ENCODE measurements around the gene CXCR5.

The CXCR5 gene, protein sequence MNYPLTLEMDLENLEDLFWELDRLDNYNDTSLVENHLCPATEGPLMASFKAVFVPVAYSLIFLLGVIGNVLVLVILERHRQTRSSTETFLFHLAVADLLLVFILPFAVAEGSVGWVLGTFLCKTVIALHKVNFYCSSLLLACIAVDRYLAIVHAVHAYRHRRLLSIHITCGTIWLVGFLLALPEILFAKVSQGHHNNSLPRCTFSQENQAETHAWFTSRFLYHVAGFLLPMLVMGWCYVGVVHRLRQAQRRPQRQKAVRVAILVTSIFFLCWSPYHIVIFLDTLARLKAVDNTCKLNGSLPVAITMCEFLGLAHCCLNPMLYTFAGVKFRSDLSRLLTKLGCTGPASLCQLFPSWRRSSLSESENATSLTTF

DNA sequence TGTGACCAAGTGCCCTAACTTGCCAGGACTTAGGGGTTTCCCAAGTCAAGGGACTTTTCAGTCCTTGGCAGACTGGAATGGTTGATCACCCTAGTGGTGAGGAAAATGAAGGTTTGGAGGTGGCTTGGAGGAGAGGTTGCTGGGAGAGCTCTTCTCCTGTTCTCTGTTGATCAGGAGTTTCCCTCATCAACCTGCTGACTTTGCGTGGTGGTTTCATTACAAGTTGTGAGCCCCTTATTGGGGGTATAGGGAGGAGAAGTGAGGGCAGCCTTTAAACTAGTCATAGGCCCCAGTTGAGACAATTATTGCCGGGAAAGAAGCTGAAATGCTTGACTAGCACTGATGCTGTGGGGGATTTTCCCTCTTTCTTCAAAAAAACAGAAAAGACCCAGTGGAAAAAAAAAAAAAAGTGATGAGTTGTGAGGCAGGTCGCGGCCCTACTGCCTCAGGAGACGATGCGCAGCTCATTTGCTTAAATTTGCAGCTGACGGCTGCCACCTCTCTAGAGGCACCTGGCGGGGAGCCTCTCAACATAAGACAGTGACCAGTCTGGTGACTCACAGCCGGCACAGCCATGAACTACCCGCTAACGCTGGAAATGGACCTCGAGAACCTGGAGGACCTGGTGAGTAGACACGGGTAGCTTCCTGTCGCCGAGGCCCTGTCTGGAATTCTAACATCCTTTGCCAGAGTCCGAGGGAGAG is at the start of gene CXCR5:
Gene CXCR5, plus strand, starts transcription at position 525 of the 704 bp plus-strand sequence. Its CDS starts 50 bp downstream, at position 575.
- TF ChIP-seq SP1 (IDR thresholded peaks at IDR 0.05): no peak
- TF ChIP-seq ARNT (IDR thresholded peaks at IDR 0.05): no peak
- TF ChIP-seq, protein P1, sequence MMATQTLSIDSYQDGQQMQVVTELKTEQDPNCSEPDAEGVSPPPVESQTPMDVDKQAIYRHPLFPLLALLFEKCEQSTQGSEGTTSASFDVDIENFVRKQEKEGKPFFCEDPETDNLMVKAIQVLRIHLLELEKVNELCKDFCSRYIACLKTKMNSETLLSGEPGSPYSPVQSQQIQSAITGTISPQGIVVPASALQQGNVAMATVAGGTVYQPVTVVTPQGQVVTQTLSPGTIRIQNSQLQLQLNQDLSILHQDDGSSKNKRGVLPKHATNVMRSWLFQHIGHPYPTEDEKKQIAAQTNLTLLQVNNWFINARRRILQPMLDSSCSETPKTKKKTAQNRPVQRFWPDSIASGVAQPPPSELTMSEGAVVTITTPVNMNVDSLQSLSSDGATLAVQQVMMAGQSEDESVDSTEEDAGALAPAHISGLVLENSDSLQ (IDR thresholded peaks at IDR 0.05): no peak
- TF ChIP-seq L3MBTL2 (conservative IDR thresholded peaks at IDR 0.05): no peak
- no peak for TF ChIP-seq TARDBP (IDR thresholded peaks at IDR 0.05)
- TF ChIP-seq BHLHE40 (IDR thresholded peaks at IDR 0.05; ENCODE audit: borderline replicate concordance): no peak
- no peak for TF ChIP-seq NFRKB (IDR thresholded peaks at IDR 0.05)
- no peak for TF ChIP-seq CTBP1 (IDR thresholded peaks at IDR 0.05; ENCODE audit: borderline replicate concordance)
- no peak for TF ChIP-seq FOXA1 (IDR thresholded peaks at IDR 0.05)
- no peak for TF ChIP-seq HDGF (IDR thresholded peaks at IDR 0.05; ENCODE audit: borderline replicate concordance)
- no peak for TF ChIP-seq ZNF384 (IDR thresholded peaks at IDR 0.05)
- no peak for TF ChIP-seq FOXK2 (IDR thresholded peaks at IDR 0.05)
- no peak for TF ChIP-seq FOXM1 (IDR thresholded peaks at IDR 0.05; ENCODE audit: borderline replicate concordance)
- TF ChIP-seq LEF1 (IDR thresholded peaks at IDR 0.05; ENCODE audit: borderline replicate concordance): no peak
- TF ChIP-seq SUZ12 (IDR thresholded peaks at IDR 0.05): no peak
- TF ChIP-seq ELF4 (IDR thresholded peaks at IDR 0.05): no peak
- ChIA-PET CTCF (interaction anchor here (1.2 kb wide), 1 partner anchor 194 kb away, joined by 3 read pairs; no protein-coding TSS in a partner anchor), POLR2A (interaction anchor here (1.1 to 1.9 kb wide), 3 partner anchors 11 to 91 kb away, joined by 3 to 8 read pairs (median 4); no protein-coding TSS in a partner anchor)
- DNase-seq (ENCODE audit: extremely low spot score): no peak

DNA sequence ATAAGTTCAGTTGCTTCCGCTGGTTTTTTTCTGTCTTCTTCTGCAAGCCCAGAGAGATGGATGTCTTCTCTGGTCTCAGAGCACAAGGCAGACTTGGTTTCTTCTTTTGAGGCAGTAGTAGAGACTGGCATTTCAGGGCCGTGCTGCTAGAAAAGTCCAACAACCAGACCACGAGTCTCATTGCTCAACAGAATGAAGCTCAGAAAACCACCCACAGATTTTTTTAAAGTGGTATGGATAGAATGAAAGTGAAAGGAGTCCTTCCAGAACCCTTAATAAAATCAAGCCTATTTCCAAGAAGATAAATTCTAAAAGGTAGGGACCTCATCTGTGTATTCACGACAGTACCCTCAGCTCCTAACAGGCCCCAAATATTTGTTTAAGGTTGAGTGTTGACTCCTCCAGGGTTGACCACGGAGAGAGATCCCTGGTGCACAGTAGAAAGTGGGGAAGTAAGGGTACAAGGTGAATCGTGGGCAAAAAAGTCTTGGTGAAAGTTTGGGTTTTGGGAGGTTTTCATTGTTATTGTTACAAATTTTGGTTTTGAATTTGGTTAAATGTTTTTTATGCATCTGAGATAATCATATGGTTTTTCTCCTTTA is 49.2 kb upstream of the CXCR5 start:
- POLR2A ChIA-PET: no interaction called here

DNA sequence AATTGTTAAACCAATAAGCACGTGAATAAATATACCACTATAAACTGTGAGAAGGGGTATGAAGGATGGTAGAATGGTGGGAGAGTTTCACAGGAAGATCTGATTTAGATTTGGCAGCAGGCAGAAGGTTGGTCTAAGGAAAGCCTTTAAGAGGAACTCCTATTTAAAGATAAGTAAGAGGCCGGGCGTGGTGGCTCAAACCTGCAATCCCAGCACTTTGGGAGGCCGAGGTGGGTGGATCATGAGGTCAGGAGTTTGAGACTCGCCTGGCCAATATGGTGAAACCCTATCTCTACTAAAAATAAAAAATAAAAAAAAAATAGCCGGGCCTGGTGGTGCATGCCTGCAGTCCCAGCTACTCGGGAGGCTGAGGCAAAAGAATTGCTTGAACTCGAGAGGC is 45.8 kb upstream of the CXCR5 start:
- CTCF ChIA-PET: interaction anchor here (1.2 kb wide), 1 partner anchor 22 kb away, joined by 3 read pairs; no protein-coding TSS in a partner anchor
- TF ChIP-seq FOXK2 (IDR thresholded peaks at IDR 0.05): no peak
- DNase-seq (ENCODE audit: extremely low spot score): no peak
- POLR2A ChIA-PET: no interaction called here

More for the DNA sequence above, 49.2 kb upstream of the CXCR5 start:
- no peak for DNase-seq (ENCODE audit: extremely low spot score)
- no peak for TF ChIP-seq HDGF (IDR thresholded peaks at IDR 0.05; ENCODE audit: borderline replicate concordance)
- TF ChIP-seq, protein P1 (IDR thresholded peaks at IDR 0.05): no peak
- no peak for TF ChIP-seq BHLHE40 (IDR thresholded peaks at IDR 0.05; ENCODE audit: borderline replicate concordance)
- no peak for TF ChIP-seq LEF1 (IDR thresholded peaks at IDR 0.05; ENCODE audit: borderline replicate concordance)
- TF ChIP-seq TARDBP (IDR thresholded peaks at IDR 0.05): no peak
- no peak for TF ChIP-seq FOXA1 (IDR thresholded peaks at IDR 0.05)
- no peak for TF ChIP-seq CTBP1 (IDR thresholded peaks at IDR 0.05; ENCODE audit: borderline replicate concordance)
- TF ChIP-seq FOXM1 (IDR thresholded peaks at IDR 0.05; ENCODE audit: borderline replicate concordance): no peak
- no peak for TF ChIP-seq NFRKB (IDR thresholded peaks at IDR 0.05)
- no peak for TF ChIP-seq ELF4 (IDR thresholded peaks at IDR 0.05)
- TF ChIP-seq ZNF384 (IDR thresholded peaks at IDR 0.05): no peak
- no peak for TF ChIP-seq L3MBTL2 (conservative IDR thresholded peaks at IDR 0.05)
- TF ChIP-seq ARNT (IDR thresholded peaks at IDR 0.05): no peak
- no peak for TF ChIP-seq FOXK2 (IDR thresholded peaks at IDR 0.05)
- no peak for TF ChIP-seq SP1 (IDR thresholded peaks at IDR 0.05)
- CTCF ChIA-PET: no interaction called here

DNA sequence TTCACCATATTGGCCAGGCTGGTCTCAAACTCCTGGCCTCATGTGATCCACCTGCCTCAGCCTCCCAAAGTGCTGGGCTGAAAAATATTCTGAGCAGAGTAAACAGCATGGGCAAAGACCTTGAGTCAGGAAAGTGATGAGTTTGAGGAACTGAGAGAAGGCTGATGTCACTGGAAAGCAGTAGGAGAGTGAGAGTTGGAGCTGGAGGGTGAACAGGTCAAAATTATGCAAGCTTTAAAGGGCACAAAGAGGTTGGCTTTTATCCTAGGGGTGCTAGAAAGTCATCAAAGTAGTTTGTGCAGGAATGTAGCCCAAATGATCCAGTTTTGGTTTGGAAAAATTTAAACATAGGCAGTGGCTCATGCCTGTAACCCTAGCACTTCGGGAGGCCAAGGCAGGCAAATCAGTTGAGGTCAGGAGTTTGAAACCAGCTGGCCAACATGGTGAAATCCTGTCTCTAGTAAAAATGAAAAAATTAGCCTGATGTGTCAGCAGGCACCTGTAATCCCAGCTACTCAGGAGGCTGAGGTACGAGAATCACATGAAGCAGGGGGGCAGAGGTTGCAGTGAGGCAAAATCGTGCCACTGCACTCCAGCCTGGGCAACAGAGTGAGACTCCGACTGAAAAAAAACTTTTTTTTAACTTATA is 44.7 kb upstream of the CXCR5 start:
- ChIA-PET CTCF (no interaction called here), POLR2A (interaction anchor here (1.2 kb wide), 1 partner anchor 46 kb away, joined by 3 read pairs; no protein-coding TSS in a partner anchor)
- TF ChIP-seq FOXK2 (IDR thresholded peaks at IDR 0.05) (no peak), ELF4 (IDR thresholded peaks at IDR 0.05) (no peak), ZNF384 (IDR thresholded peaks at IDR 0.05) (no peak)
- DNase-seq (ENCODE audit: extremely low spot score): no peak

DNA sequence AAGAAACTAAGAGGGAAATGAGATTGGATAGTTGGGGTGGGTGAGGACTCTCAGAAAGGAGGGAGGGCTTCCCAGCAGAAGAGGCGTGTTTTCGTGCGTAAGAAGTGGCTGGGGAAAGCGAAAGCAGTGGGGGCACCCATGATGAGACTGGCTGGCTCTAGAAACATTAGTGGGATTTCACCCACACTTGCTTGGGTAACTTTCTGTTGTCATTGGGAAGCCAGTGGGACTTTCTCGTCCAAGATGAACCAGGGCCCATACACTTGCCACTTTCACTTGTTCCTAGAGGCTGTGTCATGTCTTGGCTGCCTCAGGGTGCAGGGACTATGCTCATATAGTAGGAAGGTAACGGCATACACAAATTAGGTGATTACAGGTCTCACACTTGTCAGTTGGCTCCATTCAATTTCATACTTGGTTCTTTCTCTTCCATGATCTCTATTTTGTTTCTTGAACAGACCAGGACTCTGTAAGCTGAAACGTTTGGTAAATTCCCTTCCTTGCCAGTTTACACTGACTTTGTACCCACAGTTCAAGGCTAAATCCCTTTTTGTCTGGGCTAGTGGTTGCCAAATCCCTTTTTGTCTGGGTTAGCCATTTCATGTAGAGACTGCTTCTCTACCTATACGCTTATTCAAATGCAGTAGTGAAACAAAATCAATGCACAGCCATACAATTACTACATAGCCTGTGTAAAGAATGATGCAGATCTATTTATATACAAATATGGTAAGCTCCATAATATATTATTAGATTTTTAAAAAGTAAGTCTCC is 42.0 kb upstream of the CXCR5 start:
- no peak for TF ChIP-seq SP1 (IDR thresholded peaks at IDR 0.05)
- TF ChIP-seq FOXM1 (IDR thresholded peaks at IDR 0.05; ENCODE audit: borderline replicate concordance): no peak
- no peak for TF ChIP-seq FOXA1 (IDR thresholded peaks at IDR 0.05)
- no peak for TF ChIP-seq HDGF (IDR thresholded peaks at IDR 0.05; ENCODE audit: borderline replicate concordance)
- no peak for TF ChIP-seq ARNT (IDR thresholded peaks at IDR 0.05)
- no peak for TF ChIP-seq ELF4 (IDR thresholded peaks at IDR 0.05)
- no peak for TF ChIP-seq CTBP1 (IDR thresholded peaks at IDR 0.05; ENCODE audit: borderline replicate concordance)
- no peak for TF ChIP-seq BHLHE40 (IDR thresholded peaks at IDR 0.05; ENCODE audit: borderline replicate concordance)
- TF ChIP-seq, protein P1 (IDR thresholded peaks at IDR 0.05): no peak
- TF ChIP-seq TARDBP (IDR thresholded peaks at IDR 0.05): no peak
- no peak for TF ChIP-seq FOXK2 (IDR thresholded peaks at IDR 0.05)
- TF ChIP-seq NFRKB (IDR thresholded peaks at IDR 0.05): no peak
- no peak for TF ChIP-seq L3MBTL2 (conservative IDR thresholded peaks at IDR 0.05)
- no peak for DNase-seq (ENCODE audit: extremely low spot score)
- CTCF ChIA-PET: no interaction called here
- POLR2A ChIA-PET: no interaction called here

Data from HEK293T (cell line).